GM23248 (cell line): ENCODE results near the gene LRG1. TPM values are rescaled to one million over a fixed set of nuclear protein-coding genes. Genes with fewer than 3 reads are reported as not detected.

Source experiments
- DNase-seq: peaks from one replicate; pipeline ENCODE4 v3.0.0-alpha.2; 2015
- H2AFZ ChIP-seq: fragments of 200-600 bp; sonication (generic); 2 replicates; pipeline ENCODE4 v1.6.1; 2016; ENCODE audit warnings: antibody characterized with exemption
- H3F3A ChIP-seq: fragments of 200-600 bp; sonication (generic); 2 replicates; pipeline ENCODE4 v1.6.1; 2016; ENCODE audit warnings: mild to moderate bottlenecking, antibody characterized with exemption, mixed run types; ENCODE audit not compliant: insufficient read depth
- H3K27ac ChIP-seq: fragments of 200-600 bp; sonication (generic); 2 replicates; pipeline ENCODE4 v1.5.1; 2016; ENCODE audit warnings: mild to moderate bottlenecking
- H3K27me3 ChIP-seq: fragments of 200-600 bp; sonication (generic); replicated peaks from 2 replicates; pipeline ENCODE4 v1.6.1; 2016; ENCODE audit warnings: mild to moderate bottlenecking; ENCODE audit not compliant: insufficient read depth
- H3K36me3 ChIP-seq: fragments of 200-600 bp; sonication (generic); 2 replicates; pipeline ENCODE4 v1.6.1; 2016; ENCODE audit warnings: low read depth, mild to moderate bottlenecking
- H3K4me1 ChIP-seq: fragments of 200-600 bp; sonication (generic); 2 replicates; pipeline ENCODE4 v1.6.1; 2016; ENCODE audit warnings: mild to moderate bottlenecking; ENCODE audit not compliant: insufficient read depth
- H3K4me2 ChIP-seq: fragments of 200-600 bp; sonication (generic); one replicate; pipeline ENCODE4 v1.6.1; 2016; ENCODE audit warnings: mild to moderate bottlenecking; ENCODE audit not compliant: unreplicated experiment
- H3K4me3 ChIP-seq: fragments of 200-600 bp; sonication (generic); 2 replicates; pipeline ENCODE4 v1.5.1; 2016; ENCODE audit warnings: mild to moderate bottlenecking
- H3K79me2 ChIP-seq: fragments of 200-600 bp; sonication (generic); 2 replicates; pipeline ENCODE4 v1.6.1; 2016; ENCODE audit warnings: mild to moderate bottlenecking; ENCODE audit not compliant: insufficient read depth
- H3K9ac ChIP-seq: fragments of 200-600 bp; sonication (generic); 2 replicates; pipeline ENCODE4 v1.6.1; 2016; ENCODE audit warnings: mild to moderate bottlenecking
- H3K9me2 ChIP-seq: fragments of 200-600 bp; sonication (generic); 2 replicates; pipeline ENCODE4 v1.6.1; 2016; ENCODE audit warnings: mixed run types, mild to moderate bottlenecking, moderate library complexity; ENCODE audit not compliant: insufficient read depth
- H3K9me3 ChIP-seq: fragments of 200-600 bp; sonication (generic); one replicate; pipeline ENCODE4 v1.6.1; 2017; ENCODE audit warnings: low read depth
- H4K20me1 ChIP-seq: fragments of 200-600 bp; sonication (generic); 2 replicates; pipeline ENCODE4 v1.6.0; 2016; ENCODE audit not compliant: insufficient read depth
- EZH2 ChIP-seq: fragments of 200-600 bp; sonication (generic); IDR thresholded peaks from 2 replicates; pipeline ENCODE4 v1.6.1; 2018; ENCODE audit warnings: antibody characterized with exemption, mild to moderate bottlenecking; ENCODE audit not compliant: insufficient read depth, poor library complexity, severe bottlenecking
- EZH2phosphoT487 ChIP-seq: fragments of 200-600 bp; sonication (generic); IDR thresholded peaks from 2 replicates; pipeline ENCODE4 v1.6.1; 2018; ENCODE audit warnings: antibody characterized with exemption, moderate library complexity, mild to moderate bottlenecking, low read depth; ENCODE audit not compliant: insufficient read depth
- WGBS, 2 experiments: methylation state at CpG; one replicate each; pipeline ENCODE4 v1.1.6; 2015 to 2017; ENCODE audit warnings: low lambda C conversion rate in 2 of 2, low coverage in 1 of 2; ENCODE audit errors: missing lambda C conversion rate in 2 of 2; 5-methylcytosine and 5-hydroxymethylcytosine counted together
- in situ Hi-C: fragments of 300-500 bp; cut with MboI; formaldehyde crosslinking; loops from 2 replicates; pipeline ENCODE4 v1.15.0; 2020
- polyA plus RNA-seq: library from polyadenylated mRNA; unstranded; fragments of >200 nt; fragmentation: Nextera tagmentation; extraction: Ambion mirVana; gene quantifications from 2 replicates; pipeline ENCODE4 v1.2.1, GENCODE V29; 2016
- total RNA-seq: library from RNA; depleted of rRNA; stranded (reverse); fragments of >200 nt; shearing (Covaris generic); gene quantifications from 2 replicates; pipeline ENCODE4 v1.2.3, GENCODE V29; 2014

LRG1 gene
- total and polyA plus RNA-seq, 2 experiments from 2014 or later = not detected

DNA sequence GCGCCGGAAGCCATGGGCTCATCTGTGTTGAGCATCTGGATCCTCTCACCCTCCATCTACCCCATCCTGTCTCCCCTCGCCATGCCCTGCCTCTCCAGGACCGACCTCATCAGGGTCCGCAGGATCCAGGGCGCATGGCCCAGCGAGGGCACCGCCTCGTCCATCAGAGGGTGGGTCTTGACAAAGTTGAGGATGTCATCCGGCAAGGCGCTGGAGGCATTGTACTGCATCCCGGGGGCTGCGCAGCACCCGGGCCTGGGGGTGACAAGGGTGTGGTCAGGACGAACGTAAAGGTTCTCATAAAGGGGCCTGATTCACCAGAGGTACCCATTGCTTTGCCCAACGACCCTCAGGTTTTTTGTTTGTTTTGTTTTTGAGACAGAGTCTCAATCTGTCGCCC lies 10.2 kb upstream of the LRG1 start:
- H3K27me3 ChIP-seq = no peaks in the 10 kb centered on the region; the same call in 1 of the 2 replicates
- no peaks in the 10 kb centered on the region for H3K79me2 ChIP-seq
- H3K36me3 ChIP-seq = no peaks in the 10 kb centered on the region
- no peak overlapping the region for H3K4me3 ChIP-seq
- no peak for DNase-seq
- H3K9me3 ChIP-seq = no peaks in the 10 kb centered on the region
- H3F3A ChIP-seq = no peaks in the 10 kb centered on the region
- no peak overlapping the region for H3K9ac ChIP-seq
- no peaks in the 10 kb centered on the region for H3K4me1 ChIP-seq
- no peak overlapping the region for H2AFZ ChIP-seq
- in situ Hi-C loops = no loop called here
- no peak for TF ChIP-seq EZH2
- TF ChIP-seq EZH2phosphoT487 = no peak
- WGBS, 2 experiments = 75 to 78% methylated on average over 18 of the region's 18 CpGs
- H4K20me1 ChIP-seq = no peaks in the 10 kb centered on the region
- no peak overlapping the region for H3K27ac ChIP-seq
- H3K4me2 ChIP-seq = no peak overlapping the region
- H3K9me2 ChIP-seq = no peaks in the 10 kb centered on the region

DNA sequence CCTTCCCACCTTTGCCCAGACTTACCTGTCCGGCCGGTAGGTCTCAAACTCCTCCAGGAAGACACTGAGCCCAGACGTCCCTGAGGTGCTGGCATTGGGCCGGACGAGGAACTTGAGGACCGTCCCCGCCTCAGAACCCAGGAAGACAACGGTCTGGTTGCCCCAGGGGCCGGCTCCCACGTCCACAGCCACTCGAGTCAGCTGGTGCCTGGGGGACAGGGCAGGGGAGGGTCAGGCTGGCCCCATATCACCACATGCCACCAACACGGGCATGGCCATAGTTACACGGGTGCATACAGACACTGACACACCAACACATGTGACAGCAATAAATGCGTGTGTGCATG lies 8.4 kb upstream of the LRG1 start:
- Histone ChIP-seq H3F3A (no peaks in the 10 kb centered on the region), H3K9ac (no peak overlapping the region), H3K4me1 (no peaks in the 10 kb centered on the region), H2AFZ (no peak overlapping the region), H4K20me1 (no peaks in the 10 kb centered on the region), H3K9me2 (no peaks in the 10 kb centered on the region), H3K4me3 (no peak overlapping the region), H3K9me3 (no peaks in the 10 kb centered on the region), H3K79me2 (no peaks in the 10 kb centered on the region), H3K27ac (no peak overlapping the region), H3K4me2 (no peak overlapping the region), H3K36me3 (no peaks in the 10 kb centered on the region), H3K27me3 (no peaks in the 10 kb centered on the region; the same call in 1 of the 2 replicates)
- TF ChIP-seq EZH2 (no peak), EZH2phosphoT487 (no peak)
- WGBS, 2 experiments = 70 to 73% methylated on average over 14 of the region's 14 CpGs
- in situ Hi-C loops = no loop called here
- no peak for DNase-seq

DNA sequence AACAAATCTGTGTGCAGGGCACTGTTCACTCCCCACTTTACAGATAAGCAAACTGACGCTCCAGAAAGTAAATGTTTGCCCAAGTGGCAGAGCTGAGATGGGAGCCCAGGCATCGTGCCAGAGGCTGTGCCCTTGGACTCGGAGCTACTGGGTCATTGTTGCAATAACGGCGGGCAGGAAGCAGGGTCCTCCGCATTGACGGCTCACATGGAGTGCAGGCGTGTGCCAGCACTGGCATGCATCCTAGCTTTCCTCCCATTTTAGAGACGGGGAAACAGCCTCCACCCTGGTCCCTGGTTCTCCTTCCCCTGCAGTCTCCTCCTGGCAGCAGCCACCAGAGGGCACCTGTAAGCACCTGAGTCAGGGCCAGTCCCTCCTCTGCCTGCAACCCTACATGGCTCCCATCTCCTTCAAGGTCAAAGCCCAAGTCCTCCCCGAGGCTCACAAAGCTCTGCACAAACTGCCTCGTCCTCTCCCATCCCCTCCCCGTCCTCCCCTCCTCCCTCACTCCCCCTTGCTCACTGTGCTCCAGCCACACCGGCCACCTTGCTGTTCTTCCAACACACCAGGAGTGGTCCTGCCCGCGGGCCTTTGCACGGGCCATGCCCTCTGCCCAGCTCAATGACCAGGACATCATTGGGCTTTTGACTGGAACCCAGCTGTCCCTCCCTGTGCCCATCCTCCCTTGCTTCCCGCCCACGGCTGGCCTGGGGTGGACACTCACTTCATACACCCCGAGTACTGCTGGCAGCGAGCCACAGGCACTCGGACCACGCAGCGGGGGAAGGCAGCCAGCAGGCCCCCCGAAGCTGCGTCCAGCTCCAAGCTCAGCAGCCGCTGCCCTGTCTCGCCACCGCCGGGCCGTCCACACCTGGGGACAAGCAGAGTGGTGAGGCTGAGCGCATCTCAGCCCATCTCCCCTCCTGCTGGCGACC lies 7.7 kb upstream of the LRG1 start:
- H4K20me1 ChIP-seq = no peaks in the 10 kb centered on the region
- in situ Hi-C loops = no loop called here
- no peaks in the 10 kb centered on the region for H3F3A ChIP-seq
- H2AFZ ChIP-seq = no peak overlapping the region
- no peaks in the 10 kb centered on the region; the same call in 1 of the 2 replicates for H3K27me3 ChIP-seq
- H3K79me2 ChIP-seq = no peaks in the 10 kb centered on the region
- peak; percentile 23 for DNase-seq
- H3K9me3 ChIP-seq = no peaks in the 10 kb centered on the region
- no peaks in the 10 kb centered on the region for H3K36me3 ChIP-seq
- H3K4me2 ChIP-seq = no peak overlapping the region
- no peak overlapping the region for H3K4me3 ChIP-seq
- WGBS, 2 experiments = 63 to 69% methylated on average over 23 to 32 of the region's 32 CpGs
- no peak overlapping the region for H3K27ac ChIP-seq
- H3K9ac ChIP-seq = no peak overlapping the region
- H3K4me1 ChIP-seq = no peaks in the 10 kb centered on the region
- TF ChIP-seq EZH2 (no peak), EZH2phosphoT487 (no peak)
- H3K9me2 ChIP-seq = no peaks in the 10 kb centered on the region

DNA sequence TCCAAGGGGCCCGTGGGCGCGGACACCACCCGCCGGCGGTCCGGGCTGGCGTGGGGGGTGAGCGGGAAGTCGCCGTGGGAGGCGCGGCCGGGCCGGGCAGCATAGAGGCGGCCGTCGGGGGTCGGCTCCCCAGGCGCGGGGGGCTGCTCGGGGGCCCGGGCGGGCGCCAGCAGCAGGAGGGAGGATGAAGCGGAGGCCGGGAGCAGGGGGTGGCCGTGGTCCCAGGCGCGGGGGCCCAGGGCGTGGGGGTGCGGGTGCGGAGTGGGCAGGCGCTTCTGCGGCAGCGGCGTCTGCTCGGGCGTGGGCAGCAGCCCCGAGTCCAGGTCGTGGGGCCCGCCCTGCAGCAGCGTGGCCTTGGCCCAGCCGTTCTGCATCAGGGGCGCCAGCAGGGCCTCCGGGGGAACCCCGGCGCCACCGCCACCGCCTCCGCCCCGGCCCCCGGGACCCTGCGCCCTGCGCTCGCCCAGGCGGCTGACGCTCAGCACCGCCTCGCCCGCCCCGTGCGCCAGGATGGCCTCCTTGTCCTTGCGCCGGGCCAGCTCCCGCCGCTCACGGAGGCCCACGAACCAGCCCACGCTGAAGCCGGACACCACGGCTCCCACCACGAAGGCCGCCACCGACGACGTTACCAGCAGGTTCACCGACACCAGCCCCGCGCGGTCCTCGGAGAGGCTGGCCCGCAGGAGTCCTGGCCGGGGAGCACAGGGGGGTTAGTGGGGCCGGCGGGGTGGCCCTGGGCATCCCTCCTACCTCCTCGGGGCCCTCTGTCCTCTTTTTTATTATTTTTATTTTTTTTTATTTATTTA lies 4.2 kb upstream of the LRG1 start:
- Histone ChIP-seq H3K9me3 (no peaks in the 10 kb centered on the region), H4K20me1 (no peaks in the 10 kb centered on the region), H3F3A (no peaks in the 10 kb centered on the region), H3K27ac (no peak overlapping the region), H3K4me3 (no peak overlapping the region), H3K9me2 (no peaks in the 10 kb centered on the region), H3K27me3 (peaks cover 7% of the 10 kb centered on the region), H3K4me2 (no peak overlapping the region), H3K79me2 (no peaks in the 10 kb centered on the region), H3K36me3 (no peaks in the 10 kb centered on the region), H3K9ac (no peak overlapping the region), H3K4me1 (no peaks in the 10 kb centered on the region), H2AFZ (no peak overlapping the region)
- in situ Hi-C loops = no loop called here
- 92% methylated on average over 31 to 86 of the region's 87 CpGs for WGBS, 2 experiments
- DNase-seq = no peak
- TF ChIP-seq EZH2 = no peak
